ENCODE data around the gene LTBP1.
"Not testable (repeated sequence)": the region's sequence is repeated elsewhere in the genome, so short reads cannot be mapped to it uniquely, and the experiment has no call there.

LTBP1 gene

GRCh38 chr2:33168425-33168824, 221.7 kb downstream of the LTBP1 start:
- H3K4me1 ChIP-seq (ENCODE audit: control insufficient read depth, insufficient read depth, low read length) = no peaks in the 10 kb centered on the region
- no peaks in the 10 kb centered on the region for H3K36me3 ChIP-seq (ENCODE audit: control insufficient read depth, insufficient read depth, low read length)
- no peak overlapping the region for H3K9ac ChIP-seq (ENCODE audit: low read depth, low read length)
- H3K27me3 ChIP-seq (ENCODE audit: control insufficient read depth, insufficient read depth, low read length) = no peaks in the 10 kb centered on the region
- H3K27ac ChIP-seq (ENCODE audit: low read depth, low read length) = no peak overlapping the region
- H3K4me3 ChIP-seq (ENCODE audit: low read depth, low read length) = no peak overlapping the region
- no peaks in the 10 kb centered on the region for H3K9me3 ChIP-seq (ENCODE audit: control insufficient read depth, insufficient read depth, low read length)

GRCh38 chr2:33168922-33169321, 222.2 kb downstream of the LTBP1 start:
- Histone ChIP-seq H3K9ac (ENCODE audit: low read depth, low read length) (no peak overlapping the region), H3K9me3 (ENCODE audit: control insufficient read depth, insufficient read depth, low read length) (no peaks in the 10 kb centered on the region), H3K4me1 (ENCODE audit: control insufficient read depth, insufficient read depth, low read length) (no peaks in the 10 kb centered on the region), H3K36me3 (ENCODE audit: control insufficient read depth, insufficient read depth, low read length) (no peaks in the 10 kb centered on the region), H3K4me3 (ENCODE audit: low read depth, low read length) (no peak overlapping the region), H3K27ac (ENCODE audit: low read depth, low read length) (no peak overlapping the region), H3K27me3 (ENCODE audit: control insufficient read depth, insufficient read depth, low read length) (no peaks in the 10 kb centered on the region)

DNA sequence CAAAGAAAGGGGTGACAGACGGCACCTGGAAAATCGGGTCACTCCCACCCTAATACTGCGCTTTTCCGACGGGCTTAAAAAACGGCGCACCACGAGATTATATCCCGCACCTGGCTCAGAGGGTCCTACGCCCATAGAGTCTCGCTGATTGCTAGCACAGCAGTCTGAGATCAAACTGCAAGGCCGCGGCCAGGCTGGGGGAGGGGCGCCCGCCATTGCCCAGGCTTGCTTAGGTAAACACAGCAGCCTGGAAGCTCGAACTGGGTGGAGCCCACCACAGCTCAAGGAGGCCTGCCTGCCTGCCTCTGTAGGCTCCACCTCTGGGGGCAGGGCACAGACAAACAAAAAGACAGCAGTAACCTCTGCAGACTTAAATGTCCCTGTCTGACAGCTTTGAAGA, 223.5 kb downstream of the LTBP1 start:
- not testable (repeated sequence) for H3K4me3 ChIP-seq (ENCODE audit: low read depth, low read length); H3K9me3 ChIP-seq (ENCODE audit: control insufficient read depth, insufficient read depth, low read length); H3K27me3 ChIP-seq (ENCODE audit: control insufficient read depth, insufficient read depth, low read length); H3K27ac ChIP-seq (ENCODE audit: low read depth, low read length); H3K36me3 ChIP-seq (ENCODE audit: control insufficient read depth, insufficient read depth, low read length); H3K4me1 ChIP-seq (ENCODE audit: control insufficient read depth, insufficient read depth, low read length); H3K9ac ChIP-seq (ENCODE audit: low read depth, low read length)

DNA sequence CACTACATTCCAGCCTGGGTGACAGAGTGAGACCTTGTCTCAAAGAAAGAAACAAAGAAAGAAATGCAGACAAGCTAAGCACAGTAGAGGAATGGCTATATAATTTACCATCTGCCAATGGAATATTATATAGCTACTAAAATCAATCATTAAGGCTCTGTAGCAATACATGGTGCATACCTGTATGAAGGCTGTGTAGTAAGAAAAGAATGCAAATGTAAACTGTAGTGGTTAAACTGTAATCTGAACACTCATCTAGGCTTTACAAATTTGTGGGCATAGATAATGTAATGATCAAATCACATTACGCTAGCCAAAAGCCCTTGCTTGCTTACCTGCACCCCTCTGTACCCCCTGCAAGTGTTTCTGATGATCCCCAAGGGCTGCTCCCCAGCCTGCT, 230.9 kb downstream of the LTBP1 start:
- Histone ChIP-seq H3K36me3 (ENCODE audit: control insufficient read depth, insufficient read depth, low read length) (no peaks in the 10 kb centered on the region), H3K9me3 (ENCODE audit: control insufficient read depth, insufficient read depth, low read length) (no peaks in the 10 kb centered on the region), H3K27me3 (ENCODE audit: control insufficient read depth, insufficient read depth, low read length) (no peaks in the 10 kb centered on the region), H3K27ac (ENCODE audit: low read depth, low read length) (no peak overlapping the region), H3K9ac (ENCODE audit: low read depth, low read length) (no peak overlapping the region), H3K4me3 (ENCODE audit: low read depth, low read length) (no peak overlapping the region), H3K4me1 (ENCODE audit: control insufficient read depth, insufficient read depth, low read length) (no peaks in the 10 kb centered on the region)

DNA sequence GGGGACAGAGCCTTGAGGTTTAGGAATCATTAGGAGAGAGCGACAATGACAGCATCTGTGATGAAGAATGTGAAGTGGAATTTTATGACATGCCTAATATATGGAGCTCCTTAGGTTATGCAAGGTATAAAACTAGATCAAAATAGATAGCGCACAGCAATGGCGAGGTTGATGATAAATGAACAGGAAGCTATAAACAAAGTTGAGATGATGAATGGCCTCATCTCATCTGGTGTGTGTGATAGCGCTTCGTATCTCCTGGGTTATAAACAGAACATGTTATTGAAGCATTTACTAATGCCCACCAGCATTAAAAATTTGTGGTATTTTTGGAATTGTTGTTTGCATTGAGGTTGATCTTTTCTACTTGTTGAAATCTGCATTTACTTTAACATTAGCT, 231.5 kb downstream of the LTBP1 start:
- H3K27ac ChIP-seq (ENCODE audit: low read depth, low read length) = no peak overlapping the region
- no peak overlapping the region for H3K9ac ChIP-seq (ENCODE audit: low read depth, low read length)
- no peaks in the 10 kb centered on the region for H3K9me3 ChIP-seq (ENCODE audit: control insufficient read depth, insufficient read depth, low read length)
- H3K36me3 ChIP-seq (ENCODE audit: control insufficient read depth, insufficient read depth, low read length) = no peaks in the 10 kb centered on the region
- H3K27me3 ChIP-seq (ENCODE audit: control insufficient read depth, insufficient read depth, low read length) = no peaks in the 10 kb centered on the region
- no peak overlapping the region for H3K4me3 ChIP-seq (ENCODE audit: low read depth, low read length)
- H3K4me1 ChIP-seq (ENCODE audit: control insufficient read depth, insufficient read depth, low read length) = no peaks in the 10 kb centered on the region

GRCh38 chr2:33180915-33181314, 234.2 kb downstream of the LTBP1 start:
- Histone ChIP-seq H3K4me3 (ENCODE audit: low read depth, low read length) (no peak overlapping the region), H3K4me1 (ENCODE audit: control insufficient read depth, insufficient read depth, low read length) (no peaks in the 10 kb centered on the region), H3K36me3 (ENCODE audit: control insufficient read depth, insufficient read depth, low read length) (no peaks in the 10 kb centered on the region), H3K9me3 (ENCODE audit: control insufficient read depth, insufficient read depth, low read length) (no peaks in the 10 kb centered on the region), H3K27me3 (ENCODE audit: control insufficient read depth, insufficient read depth, low read length) (no peaks in the 10 kb centered on the region), H3K27ac (ENCODE audit: low read depth, low read length) (no peak overlapping the region), H3K9ac (ENCODE audit: low read depth, low read length) (no peak overlapping the region)

DNA sequence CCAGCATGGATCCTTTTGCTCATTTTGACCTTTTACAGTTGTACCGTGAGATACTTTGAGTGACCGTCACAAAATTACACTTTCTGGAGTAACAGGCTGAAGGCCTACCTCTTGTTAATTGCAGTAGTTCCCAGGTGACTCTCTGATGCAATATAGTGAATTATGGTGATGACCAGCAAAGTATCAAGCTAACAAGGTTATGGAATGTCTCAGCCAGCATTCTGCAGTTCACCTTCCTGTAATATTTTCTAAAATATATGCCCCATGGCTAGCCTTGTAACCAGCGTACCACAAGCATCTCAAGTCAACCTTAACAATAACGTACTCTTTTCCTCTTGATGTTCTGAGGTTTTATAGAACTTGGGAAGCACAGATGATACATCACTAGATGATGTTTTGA, 234.7 kb downstream of the LTBP1 start:
- H3K27me3 ChIP-seq (ENCODE audit: control insufficient read depth, insufficient read depth, low read length) = no peaks in the 10 kb centered on the region
- H3K4me1 ChIP-seq (ENCODE audit: control insufficient read depth, insufficient read depth, low read length) = no peaks in the 10 kb centered on the region
- H3K4me3 ChIP-seq (ENCODE audit: low read depth, low read length) = no peak overlapping the region
- no peaks in the 10 kb centered on the region for H3K9me3 ChIP-seq (ENCODE audit: control insufficient read depth, insufficient read depth, low read length)
- no peak overlapping the region for H3K27ac ChIP-seq (ENCODE audit: low read depth, low read length)
- no peaks in the 10 kb centered on the region for H3K36me3 ChIP-seq (ENCODE audit: control insufficient read depth, insufficient read depth, low read length)
- no peak overlapping the region for H3K9ac ChIP-seq (ENCODE audit: low read depth, low read length)

DNA sequence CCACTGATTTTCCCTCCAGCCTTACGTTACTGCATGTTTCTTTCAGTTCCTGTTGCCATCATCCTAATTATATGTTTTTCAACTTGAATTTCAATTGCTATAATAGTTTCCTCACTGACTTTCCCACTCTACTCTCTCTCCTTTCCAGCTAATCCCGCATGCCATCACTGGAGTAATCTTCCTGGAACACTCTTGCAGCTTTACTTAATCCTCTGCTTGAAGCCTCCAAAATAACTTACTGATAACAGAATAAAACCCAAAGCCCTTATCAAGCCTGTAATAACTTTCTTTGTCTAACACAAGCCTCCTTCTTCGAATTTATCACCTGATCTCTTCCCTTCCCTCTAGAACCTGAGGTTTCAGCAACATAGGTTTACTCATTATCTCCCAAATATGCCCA, 237.3 kb downstream of the LTBP1 start:
- Histone ChIP-seq H3K36me3 (ENCODE audit: control insufficient read depth, insufficient read depth, low read length) (no peaks in the 10 kb centered on the region), H3K4me3 (ENCODE audit: low read depth, low read length) (no peak overlapping the region), H3K27ac (ENCODE audit: low read depth, low read length) (no peak overlapping the region), H3K4me1 (ENCODE audit: control insufficient read depth, insufficient read depth, low read length) (no peaks in the 10 kb centered on the region), H3K27me3 (ENCODE audit: control insufficient read depth, insufficient read depth, low read length) (no peaks in the 10 kb centered on the region), H3K9ac (ENCODE audit: low read depth, low read length) (no peak overlapping the region), H3K9me3 (ENCODE audit: control insufficient read depth, insufficient read depth, low read length) (no peaks in the 10 kb centered on the region)

DNA sequence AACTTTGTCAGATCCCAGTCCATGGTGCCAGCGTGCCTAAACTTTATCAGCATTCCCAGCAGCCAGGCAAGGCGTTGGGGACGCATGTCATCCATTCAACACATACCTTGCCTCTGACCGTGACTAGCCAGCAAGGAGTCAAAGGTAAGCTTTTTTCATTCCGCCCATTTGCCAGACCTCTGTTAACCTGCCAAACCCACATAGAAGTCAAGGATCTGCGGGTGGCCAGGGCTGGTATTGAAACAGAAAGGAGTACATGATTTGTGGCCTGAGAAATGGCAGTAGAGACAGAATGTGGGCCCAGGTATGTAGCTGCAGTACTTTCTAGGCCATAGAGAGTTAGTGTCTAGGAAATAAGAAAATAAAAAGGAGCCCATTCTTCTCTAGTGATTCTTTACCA, 240.2 kb downstream of the LTBP1 start:
- no peak overlapping the region for H3K9ac ChIP-seq (ENCODE audit: low read depth, low read length)
- no peak overlapping the region for H3K27ac ChIP-seq (ENCODE audit: low read depth, low read length)
- no peaks in the 10 kb centered on the region for H3K9me3 ChIP-seq (ENCODE audit: control insufficient read depth, insufficient read depth, low read length)
- H3K4me3 ChIP-seq (ENCODE audit: low read depth, low read length) = no peak overlapping the region
- H3K4me1 ChIP-seq (ENCODE audit: control insufficient read depth, insufficient read depth, low read length) = no peaks in the 10 kb centered on the region
- no peaks in the 10 kb centered on the region for H3K27me3 ChIP-seq (ENCODE audit: control insufficient read depth, insufficient read depth, low read length)
- H3K36me3 ChIP-seq (ENCODE audit: control insufficient read depth, insufficient read depth, low read length) = no peaks in the 10 kb centered on the region

DNA sequence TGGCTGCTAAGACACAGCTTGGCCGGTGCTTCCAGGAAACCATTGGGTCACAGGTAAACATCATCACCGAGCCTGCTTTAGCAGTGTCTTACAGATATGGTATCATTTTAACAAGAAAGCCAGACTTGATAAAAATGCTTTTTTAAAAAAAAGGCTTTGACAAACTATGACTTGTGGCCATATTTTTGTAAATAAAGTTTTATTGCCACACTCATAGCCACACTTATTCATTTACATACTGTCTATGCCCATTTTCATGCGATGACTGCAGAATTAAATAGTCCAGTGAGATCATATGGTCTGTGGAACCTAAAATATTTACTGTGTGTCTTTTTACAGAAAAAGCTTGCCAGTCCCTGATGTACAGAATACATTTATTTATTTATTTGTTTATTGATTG, 242.0 kb downstream of the LTBP1 start:
- no peak overlapping the region for H3K4me3 ChIP-seq (ENCODE audit: low read depth, low read length)
- no peaks in the 10 kb centered on the region for H3K36me3 ChIP-seq (ENCODE audit: control insufficient read depth, insufficient read depth, low read length)
- H3K9ac ChIP-seq (ENCODE audit: low read depth, low read length) = no peak overlapping the region
- H3K4me1 ChIP-seq (ENCODE audit: control insufficient read depth, insufficient read depth, low read length) = no peaks in the 10 kb centered on the region
- no peaks in the 10 kb centered on the region for H3K27me3 ChIP-seq (ENCODE audit: control insufficient read depth, insufficient read depth, low read length)
- H3K27ac ChIP-seq (ENCODE audit: low read depth, low read length) = no peak overlapping the region
- H3K9me3 ChIP-seq (ENCODE audit: control insufficient read depth, insufficient read depth, low read length) = no peaks in the 10 kb centered on the region

DNA sequence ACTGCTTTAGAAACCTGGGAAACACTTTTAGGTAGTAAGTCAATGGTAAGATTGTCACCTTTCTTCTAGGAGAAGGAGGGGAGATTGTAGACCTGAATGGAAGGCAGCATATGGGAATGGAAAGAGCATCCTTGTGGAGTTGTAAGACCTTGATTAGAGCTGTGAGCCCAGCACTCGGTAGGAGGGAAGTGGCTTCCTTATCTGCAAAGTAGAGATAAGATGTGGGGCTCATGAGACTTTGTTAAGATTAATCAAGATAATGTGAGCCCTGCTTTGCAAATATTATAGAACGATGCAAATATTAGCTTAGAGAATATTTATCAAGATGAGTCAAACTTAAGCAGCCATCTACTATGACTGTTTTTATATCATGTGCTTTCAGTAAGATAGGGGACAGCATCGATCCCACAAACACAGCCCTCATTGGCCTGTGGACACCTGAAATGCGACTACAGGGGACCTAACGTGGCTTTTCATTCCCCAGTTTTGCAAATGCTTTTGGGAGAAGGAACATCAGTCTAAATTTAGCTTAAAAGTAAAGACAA, 243.7 kb downstream of the LTBP1 start:
- Histone ChIP-seq H3K27ac (ENCODE audit: low read depth, low read length) (no peak overlapping the region), H3K36me3 (ENCODE audit: control insufficient read depth, insufficient read depth, low read length) (no peaks in the 10 kb centered on the region), H3K9ac (ENCODE audit: low read depth, low read length) (no peak overlapping the region)

DNA sequence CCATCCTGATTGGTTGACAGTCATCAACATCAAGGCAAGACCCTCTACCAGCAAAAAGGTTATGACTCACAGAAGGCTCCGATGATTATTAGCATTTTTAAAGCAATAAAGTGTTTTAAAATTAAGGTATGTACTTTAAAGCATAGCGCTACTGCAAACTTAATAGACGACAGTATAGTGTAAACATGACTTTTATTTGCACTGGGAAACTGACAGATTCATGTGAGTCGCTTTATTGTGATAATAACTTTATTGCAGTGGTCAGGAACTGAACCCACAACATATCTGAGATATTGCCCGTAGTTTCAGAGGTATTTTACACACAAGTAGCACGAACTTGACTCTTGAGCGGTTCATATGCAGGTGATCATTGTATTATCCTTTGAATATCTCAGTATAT, 249.1 kb downstream of the LTBP1 start:
- Histone ChIP-seq H3K27ac (ENCODE audit: low read depth, low read length) (no peak overlapping the region), H3K27me3 (ENCODE audit: control insufficient read depth, insufficient read depth, low read length) (no peaks in the 10 kb centered on the region), H3K4me3 (ENCODE audit: low read depth, low read length) (no peak overlapping the region), H3K36me3 (ENCODE audit: control insufficient read depth, insufficient read depth, low read length) (no peaks in the 10 kb centered on the region), H3K4me1 (ENCODE audit: control insufficient read depth, insufficient read depth, low read length) (peaks cover 14% of the 10 kb centered on the region), H3K9me3 (ENCODE audit: control insufficient read depth, insufficient read depth, low read length) (no peaks in the 10 kb centered on the region), H3K9ac (ENCODE audit: low read depth, low read length) (no peak overlapping the region)

More for the DNA sequence above, 243.7 kb downstream of the LTBP1 start:
- Histone ChIP-seq H3K4me3 (ENCODE audit: low read depth, low read length) (no peak overlapping the region), H3K4me1 (ENCODE audit: control insufficient read depth, insufficient read depth, low read length) (no peaks in the 10 kb centered on the region), H3K9me3 (ENCODE audit: control insufficient read depth, insufficient read depth, low read length) (no peaks in the 10 kb centered on the region), H3K27me3 (ENCODE audit: control insufficient read depth, insufficient read depth, low read length) (no peaks in the 10 kb centered on the region)

Data from HUES48 (cell line).